LNCAP (cell line): ENCODE measurements around the gene MAP3K20.

Source experiments
- CTCF ChIP-seq: fragments of 450-650 bp; IDR thresholded peaks from 2 replicates; pipeline ENCODE4 v1.5.1; 2017; ENCODE audit warnings: mild to moderate bottlenecking

MAP3K20 gene

GRCh38 chr2:173307293-173307692, 231.6 kb downstream of the MAP3K20 start:
- no peak for TF ChIP-seq CTCF

GRCh38 chr2:173311844-173312606, 236.4 kb downstream of the MAP3K20 start:
- TF ChIP-seq CTCF, result no peak
